Heart right ventricle (tissue), 16 donors: ENCODE data around the gene SND1. TPM values are rescaled to one million over a fixed set of nuclear protein-coding genes. Genes with fewer than 3 reads are reported as not detected.

Source experiments
- ATAC-seq, 8 donors: fragments of 200-7000 bp; cut with Tn5 transposase; one replicate each; pipeline ENCODE4 v1.9.1; 2020; ENCODE audit warnings: mild to moderate bottlenecking in 8 of 8, moderate library complexity in 8 of 8, moderate number of reproducible peaks in 1 of 8
- DNase-seq, 2 donors: peaks; one replicate each; pipeline ENCODE4 v3.0.0-alpha.2; 2020
- H3K27ac ChIP-seq, 10 donors: fragments of 200-600 bp; sonication (generic) in 2 of 10; one replicate each; pipeline versions ENCODE4 v1.5.0 to v1.8.0; 2020 to 2022; ENCODE audit warnings: mild to moderate bottlenecking in 3 of 10
- H3K27me3 ChIP-seq, 7 donors: fragments of 200-600 bp; one replicate each; pipeline ENCODE4 v1.8.0; 2021 to 2022; ENCODE audit warnings: mild to moderate bottlenecking in 2 of 7
- H3K36me3 ChIP-seq, 9 donors: fragments of 200-600 bp; sonication (generic) in 1 of 9; one replicate each; pipeline versions ENCODE4 v1.5.0 to v1.8.0; 2020 to 2022; ENCODE audit warnings: mild to moderate bottlenecking in 2 of 9
- H3K4me1 ChIP-seq, 9 donors: fragments of 200-600 bp; sonication (generic) in 1 of 9; one replicate each; pipeline versions ENCODE4 v1.5.0 to v1.8.0; 2020 to 2022; ENCODE audit warnings: mild to moderate bottlenecking in 4 of 9
- H3K4me3 ChIP-seq, 10 donors: fragments of 200-600 bp; sonication (generic) in 2 of 10; one replicate each; pipeline versions ENCODE4 v1.5.0 to v1.8.0; 2020 to 2022; ENCODE audit warnings: mild to moderate bottlenecking in 7 of 10, moderate library complexity in 2 of 10
- H3K9me3 ChIP-seq, 11 donors: fragments of 200-600 bp in 10 of 11; sonication (generic) in 2 of 11; one replicate each; pipeline versions ENCODE4 v1.5.0 to v1.8.0; 2013 to 2022; ENCODE audit warnings: mild to moderate bottlenecking in 2 of 11, control low read depth in 1 of 11, moderate library complexity in 1 of 11
- WGBS, 2 donors: extraction: QIAGEN DNeasy Blood & Tissue Kit; methylation state at CpG; one replicate each; pipeline ENCODE4 v1.1.7; 2013; ENCODE audit warnings: inconsistent platforms in 1 of 2; 5-methylcytosine and 5-hydroxymethylcytosine counted together
- intact Hi-C, 10 donors: fragments of 100-400 bp; cut with DNase I; formaldehyde crosslinking; loops; one replicate each; pipeline versions ENCODE4 v1.11.1 to v1.14.2; 2022
- polyA plus RNA-seq, 2 donors: library from polyadenylated mRNA; stranded (reverse); fragments of 200-250 nt; gene quantifications; one replicate each; pipeline ENCODE4 v1.2.3, GENCODE V29; 2013
- total RNA-seq, 10 donors: library from RNA; stranded (reverse); fragmentation: NEBNext Ultra II Directional in 3 of 10; extraction: Animal tissue kit (Norgen Biotek cat#: 25700) in 3 of 10; gene quantifications; one replicate each; pipeline versions ENCODE4 v1.2.1 to v1.2.4, GENCODE V29; 2021 to 2023
- TF ChIP-seq, protein P1 (sequence below), 9 donors: fragments of 200-600 bp; sonication (generic) in 2 of 9; IDR thresholded peaks; one replicate each; pipeline versions ENCODE4 v1.5.0 to v1.8.0; 2021 to 2022; ENCODE audit warnings: antibody characterized with exemption in 9 of 9, mild to moderate bottlenecking in 5 of 9, moderate library complexity in 1 of 9
- donor health status: Arrhythmogenic right ventricular cardiomyopathy.
- donor health status: ischemic (EF 13 %, LVEDD 7.1; RV severe dilation, severe dysfunction).
- donor health status: healthy with polysubstance abuse.
- donor health status: DM: no; HTN: yes; CAD: no.
- donor health status: DM: no; HTN: no; CAD: no.
- donor health status: ischemic (EF 25% LVEDD 6.9; RV normal size, moderate dysfunction).
- donor health status: ischemic (EF 25% LVEDD 5.7; RV mildly dilated, moderate dysfunction).
- donor health status: healthy.
- donor health status: DM: yes; HTN: yes; CAD: no.
- donor health status: Ischemic cardiomyopathy.
- donor health status: ischemic (EF 35%, LVEDD 5.7; RV mildly dilated, moderate dysfunction).
- donor health status: nonischemic (EF 11% LVEDD 7.7; RV severe dilation, severe dysfunction).
- donor health status: DM: yes; HTN: yes; CAD: no.
- donor health status: PGD.
- donor health status: ischemic (EF 29% LVEDD 5.4; RV normal size, mild dysfunction).
- donor health status: nonischemic (EF 23%, LVEDD 6.1; RV moderate dilation, normal function).

Gene SND1
- total and polyA plus RNA-seq, 12 donors: 39.9 to 107 (median 80.8) TPM

DNA sequence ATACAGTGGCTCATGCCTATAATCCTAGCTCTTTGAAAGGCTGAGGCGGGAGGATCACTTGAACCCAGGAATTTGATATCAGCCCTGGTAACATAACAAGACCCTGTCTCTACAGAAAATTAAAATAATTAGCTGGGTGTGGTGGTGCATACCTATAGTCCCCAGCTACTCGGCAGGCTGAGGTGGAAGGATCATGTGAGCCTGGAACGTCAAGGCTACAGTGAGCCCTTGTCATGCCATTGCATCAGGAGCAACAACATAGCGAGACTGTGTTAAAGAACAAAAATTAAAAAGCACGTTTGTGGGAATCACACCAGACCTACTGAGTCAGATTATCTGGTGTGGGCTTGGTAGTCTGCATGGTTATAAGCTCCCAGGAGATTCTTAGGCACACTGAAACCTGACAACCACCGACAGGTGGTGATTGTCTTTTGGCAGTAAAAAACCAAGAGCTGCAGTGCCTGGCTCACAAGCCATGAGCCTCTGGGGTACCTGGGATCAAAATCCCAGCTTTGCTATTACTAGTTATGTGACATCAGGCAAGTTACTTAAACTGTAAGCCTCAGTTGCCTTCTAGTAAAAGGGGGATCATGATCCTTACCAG, 146.9 kb downstream of the SND1 start:
- intact Hi-C loops: no loop called here
- no peak overlapping the region for H3K4me3 ChIP-seq
- TF ChIP-seq, protein P1, sequence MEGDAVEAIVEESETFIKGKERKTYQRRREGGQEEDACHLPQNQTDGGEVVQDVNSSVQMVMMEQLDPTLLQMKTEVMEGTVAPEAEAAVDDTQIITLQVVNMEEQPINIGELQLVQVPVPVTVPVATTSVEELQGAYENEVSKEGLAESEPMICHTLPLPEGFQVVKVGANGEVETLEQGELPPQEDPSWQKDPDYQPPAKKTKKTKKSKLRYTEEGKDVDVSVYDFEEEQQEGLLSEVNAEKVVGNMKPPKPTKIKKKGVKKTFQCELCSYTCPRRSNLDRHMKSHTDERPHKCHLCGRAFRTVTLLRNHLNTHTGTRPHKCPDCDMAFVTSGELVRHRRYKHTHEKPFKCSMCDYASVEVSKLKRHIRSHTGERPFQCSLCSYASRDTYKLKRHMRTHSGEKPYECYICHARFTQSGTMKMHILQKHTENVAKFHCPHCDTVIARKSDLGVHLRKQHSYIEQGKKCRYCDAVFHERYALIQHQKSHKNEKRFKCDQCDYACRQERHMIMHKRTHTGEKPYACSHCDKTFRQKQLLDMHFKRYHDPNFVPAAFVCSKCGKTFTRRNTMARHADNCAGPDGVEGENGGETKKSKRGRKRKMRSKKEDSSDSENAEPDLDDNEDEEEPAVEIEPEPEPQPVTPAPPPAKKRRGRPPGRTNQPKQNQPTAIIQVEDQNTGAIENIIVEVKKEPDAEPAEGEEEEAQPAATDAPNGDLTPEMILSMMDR (IDR thresholded peaks at IDR 0.05): no peak
- DNase-seq (no peak), ATAC-seq (peak in 1 of 8 donors; percentile 51)
- H3K27ac ChIP-seq: no peak overlapping the region
- peaks cover 0 to 39% (median 22%) of the 10 kb centered on the region in 9 donors for H3K4me1 ChIP-seq
- H3K27me3 ChIP-seq: no peaks in the 10 kb centered on the region
- H3K9me3 ChIP-seq: no peaks in the 10 kb centered on the region
- 83 to 92% methylated on average over 6 of the region's 6 CpGs for WGBS, 2 donors
- H3K36me3 ChIP-seq: no peaks in the 10 kb centered on the region

DNA sequence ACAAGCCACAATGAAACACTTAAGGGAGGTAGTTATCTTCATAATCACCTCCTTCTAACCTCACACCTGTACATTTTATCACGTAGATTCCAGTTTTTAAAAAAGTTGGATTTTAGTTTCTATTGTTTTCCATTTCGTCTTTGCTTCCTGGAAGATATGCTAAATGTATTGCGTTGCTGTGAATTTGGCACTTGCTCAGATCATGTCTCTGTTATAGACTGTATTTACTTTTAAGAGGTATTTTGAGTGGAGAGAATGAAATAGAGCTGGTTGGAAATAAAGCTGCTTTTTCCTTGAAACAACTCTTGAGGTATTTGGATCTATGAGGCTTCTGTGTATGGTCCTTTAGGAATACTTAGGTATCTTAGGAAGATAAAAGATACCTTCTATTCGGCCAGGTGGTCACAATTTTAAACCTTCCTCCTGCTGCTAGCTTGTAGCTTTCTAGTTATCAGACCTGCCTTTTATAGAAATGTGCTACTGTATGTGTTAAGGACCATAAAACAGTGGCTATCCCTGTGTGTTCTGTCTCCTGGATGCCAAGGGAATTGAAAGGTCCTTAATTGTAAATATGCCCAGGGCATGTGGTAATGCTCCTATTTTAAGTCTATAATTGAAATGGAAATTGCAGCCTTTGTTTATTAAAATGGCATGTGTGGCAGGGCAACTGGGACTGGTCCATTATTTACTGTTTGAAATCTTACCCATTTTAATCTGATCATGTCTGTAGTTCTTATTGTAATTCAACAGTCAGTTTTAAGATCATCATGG, 147.7 kb downstream of the SND1 start:
- DNase-seq (no peak), ATAC-seq (peak in 4 of 8 donors; percentile 25 to 77 (median 60))
- TF ChIP-seq, protein P1 (IDR thresholded peaks at IDR 0.05): no peak
- Histone ChIP-seq H3K9me3 (no peaks in the 10 kb centered on the region), H3K27ac (no peak overlapping the region), H3K27me3 (no peaks in the 10 kb centered on the region), H3K36me3 (no peaks in the 10 kb centered on the region), H3K4me3 (no peak overlapping the region), H3K4me1 (peaks cover 0 to 33% (median 18%) of the 10 kb centered on the region in 9 donors)
- WGBS, 2 donors: 63 to 69% methylated on average over 4 of the region's 4 CpGs
- intact Hi-C loops: no loop called here

DNA sequence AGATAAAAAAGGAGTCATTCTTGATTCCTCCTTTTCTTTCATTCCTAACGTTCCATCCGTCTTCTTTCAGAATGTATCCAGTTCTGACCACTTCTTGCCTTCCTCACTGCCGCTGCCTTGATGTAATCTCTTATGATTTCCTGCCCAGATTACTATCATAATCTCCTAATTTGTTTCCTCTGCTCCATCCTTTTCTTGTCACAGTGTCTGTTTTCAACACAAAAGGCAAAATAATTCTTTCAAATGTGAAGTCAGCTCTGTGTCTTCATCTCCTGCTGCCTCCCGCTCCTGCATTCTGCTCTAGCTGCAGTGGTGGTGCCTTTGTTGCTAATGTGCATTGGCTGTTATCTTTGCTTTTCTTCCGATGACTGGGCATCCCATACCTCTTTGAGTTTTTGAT, 150.9 kb downstream of the SND1 start:
- Histone ChIP-seq H3K27me3 (no peaks in the 10 kb centered on the region), H3K4me3 (no peak overlapping the region), H3K4me1 (peaks cover 0 to 27% (median 14%) of the 10 kb centered on the region in 9 donors), H3K27ac (no peak overlapping the region), H3K9me3 (no peaks in the 10 kb centered on the region), H3K36me3 (peaks cover 0 to 8% (median 0%) of the 10 kb centered on the region in 9 donors)
- ATAC-seq (no peak), DNase-seq (no peak)
- intact Hi-C loops: no loop called here
- TF ChIP-seq, protein P1 (IDR thresholded peaks at IDR 0.05): no peak
- 72 to 81% methylated on average over 5 of the region's 5 CpGs for WGBS, 2 donors

DNA sequence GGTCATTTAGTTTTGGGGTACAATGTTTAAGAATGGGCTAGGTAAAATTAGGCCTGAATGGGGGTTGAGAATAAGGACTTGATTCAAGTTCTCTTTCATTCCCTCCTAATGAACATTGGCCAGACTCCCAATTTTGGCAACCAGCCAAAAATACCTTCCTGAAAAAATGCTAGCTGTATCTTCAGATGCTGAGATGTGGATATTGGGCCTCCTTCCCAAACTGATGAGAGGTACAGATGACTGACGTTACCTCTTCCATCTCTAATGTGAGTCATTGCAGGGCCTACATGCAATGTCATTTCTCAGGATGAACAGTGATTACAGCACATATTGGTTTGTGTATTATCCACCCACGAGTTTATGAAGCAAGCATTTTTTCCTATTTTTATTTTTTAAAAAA, 151.6 kb downstream of the SND1 start:
- ATAC-seq (no peak), DNase-seq (no peak)
- Histone ChIP-seq H3K9me3 (no peaks in the 10 kb centered on the region), H3K4me3 (no peak overlapping the region), H3K4me1 (peaks cover 0 to 19% (median 9%) of the 10 kb centered on the region in 9 donors), H3K27me3 (no peaks in the 10 kb centered on the region), H3K36me3 (peaks cover 0 to 16% (median 0%) of the 10 kb centered on the region in 9 donors), H3K27ac (no peak overlapping the region)
- WGBS, 2 donors: 58 to 78% methylated on average over 2 of the region's 2 CpGs
- TF ChIP-seq, protein P1 (IDR thresholded peaks at IDR 0.05): no peak
- intact Hi-C loops: no loop called here
